Fibroblast of mammary gland (primary cell): ENCODE data around the gene PHAF1.

Experiments used
- DNase-seq: peaks from one replicate; pipeline ENCODE4 v3.0.0-alpha.2; 2010; ENCODE audit warnings: low read depth
- H3K4me3 ChIP-seq: 2 replicates; pipeline ENCODE4 v1.5.1; 2011; ENCODE audit warnings: low read depth, mild to moderate bottlenecking, low read length, moderate library complexity; ENCODE audit not compliant: control insufficient read depth
- TF ChIP-seq, protein P1 (sequence below): conservative IDR thresholded peaks from 2 replicates; pipeline ENCODE4 v1.5.1; 2011; ENCODE audit warnings: low read depth, low read length, inconsistent platforms; ENCODE audit not compliant: control insufficient read depth, insufficient read depth

Gene PHAF1

DNA sequence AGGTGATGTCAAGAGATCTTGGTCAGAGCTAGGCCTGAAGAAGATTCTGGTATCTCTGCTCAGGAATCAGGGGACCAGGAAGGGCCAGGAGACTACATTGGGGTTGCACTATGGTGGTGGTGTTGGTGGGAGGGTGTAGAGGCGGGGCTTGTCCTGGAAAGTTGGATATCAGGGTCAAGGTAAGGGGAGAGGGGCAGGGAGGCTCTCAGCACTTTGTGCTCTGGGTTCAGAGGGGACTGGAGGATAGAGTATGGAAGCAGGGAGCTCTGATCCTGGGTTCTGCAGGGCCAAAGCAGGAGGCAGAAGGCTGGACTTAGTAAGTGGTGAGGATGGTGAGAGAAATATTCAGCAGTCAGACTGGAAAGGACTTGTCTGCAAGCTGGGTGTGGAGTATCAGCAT is 63.6 kb downstream of the PHAF1 start:
- peak overlapping the region; percentile 50 for H3K4me3 ChIP-seq
- TF ChIP-seq, protein P1, sequence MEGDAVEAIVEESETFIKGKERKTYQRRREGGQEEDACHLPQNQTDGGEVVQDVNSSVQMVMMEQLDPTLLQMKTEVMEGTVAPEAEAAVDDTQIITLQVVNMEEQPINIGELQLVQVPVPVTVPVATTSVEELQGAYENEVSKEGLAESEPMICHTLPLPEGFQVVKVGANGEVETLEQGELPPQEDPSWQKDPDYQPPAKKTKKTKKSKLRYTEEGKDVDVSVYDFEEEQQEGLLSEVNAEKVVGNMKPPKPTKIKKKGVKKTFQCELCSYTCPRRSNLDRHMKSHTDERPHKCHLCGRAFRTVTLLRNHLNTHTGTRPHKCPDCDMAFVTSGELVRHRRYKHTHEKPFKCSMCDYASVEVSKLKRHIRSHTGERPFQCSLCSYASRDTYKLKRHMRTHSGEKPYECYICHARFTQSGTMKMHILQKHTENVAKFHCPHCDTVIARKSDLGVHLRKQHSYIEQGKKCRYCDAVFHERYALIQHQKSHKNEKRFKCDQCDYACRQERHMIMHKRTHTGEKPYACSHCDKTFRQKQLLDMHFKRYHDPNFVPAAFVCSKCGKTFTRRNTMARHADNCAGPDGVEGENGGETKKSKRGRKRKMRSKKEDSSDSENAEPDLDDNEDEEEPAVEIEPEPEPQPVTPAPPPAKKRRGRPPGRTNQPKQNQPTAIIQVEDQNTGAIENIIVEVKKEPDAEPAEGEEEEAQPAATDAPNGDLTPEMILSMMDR = no peak

GRCh38 chr16:67173808-67174705 is 64.3 kb downstream of the PHAF1 start:
- DNase-seq = peak; percentile 77
- TF ChIP-seq, protein P1 = no peak
- H3K4me3 ChIP-seq = peak overlapping the region; percentile 50

More for the DNA sequence above, 63.6 kb downstream of the PHAF1 start:
- DNase-seq = no peak

DNA sequence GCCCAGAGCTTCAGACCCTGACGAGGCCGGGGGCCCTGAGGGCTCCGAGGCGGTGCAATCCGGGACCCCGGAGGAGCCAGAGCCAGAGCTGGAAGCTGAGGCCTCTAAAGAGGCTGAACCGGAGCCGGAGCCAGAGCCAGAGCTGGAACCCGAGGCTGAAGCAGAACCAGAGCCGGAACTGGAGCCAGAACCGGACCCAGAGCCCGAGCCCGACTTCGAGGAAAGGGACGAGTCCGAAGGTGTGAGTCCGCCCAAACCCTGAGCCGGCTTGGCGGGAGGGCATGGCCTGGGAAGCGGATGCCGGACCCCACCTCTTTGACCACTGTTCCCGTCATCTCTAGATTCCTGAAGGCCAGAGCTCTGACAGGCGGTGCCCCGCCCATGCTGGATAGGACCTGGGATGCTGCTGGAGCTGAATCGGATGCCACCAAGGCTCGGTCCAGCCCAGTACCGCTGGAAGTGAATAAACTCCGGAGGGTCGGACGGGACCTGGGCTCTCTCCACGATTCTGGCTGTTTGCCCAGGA is 65.0 kb downstream of the PHAF1 start:
- H3K4me3 ChIP-seq = peak overlapping the region; percentile 50
- no peak for DNase-seq
- TF ChIP-seq, protein P1 = no peak

DNA sequence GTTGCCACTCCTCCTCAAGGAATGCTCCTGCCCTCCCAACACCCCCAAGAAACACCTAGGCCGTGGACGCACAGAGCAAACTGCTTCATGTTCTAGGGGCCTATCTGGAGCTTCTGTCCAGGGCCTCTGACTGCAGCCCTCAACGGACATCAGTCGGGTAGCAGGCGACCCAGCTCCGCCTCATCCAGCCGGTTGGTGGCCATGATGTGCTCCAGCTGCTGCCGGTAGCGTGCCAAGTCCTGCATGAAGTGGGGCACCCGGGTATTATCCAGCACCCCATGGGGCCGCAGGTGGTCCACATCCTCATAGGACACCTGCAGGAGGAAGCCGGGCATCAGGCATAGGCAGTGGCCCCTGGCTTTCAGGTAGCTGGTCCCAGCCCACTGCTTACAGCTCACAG is 66.9 kb downstream of the PHAF1 start:
- no peak for DNase-seq
- H3K4me3 ChIP-seq = no peak overlapping the region
- TF ChIP-seq, protein P1 = no peak

- H3K4me3 ChIP-seq = peak overlapping the region; percentile 20
- TF ChIP-seq, protein P1 = no peak
- peak; percentile 51 for DNase-seq
These were observed 68.3 kb downstream of the PHAF1 start for GRCh38 chr16:67177743-67178699.

- no peak for DNase-seq
- no peak overlapping the region for H3K4me3 ChIP-seq
- TF ChIP-seq, protein P1 = peak; percentile 13
These were observed 69.8 kb downstream of the PHAF1 start for GRCh38 chr16:67179421-67180080.
